ENCODE results near the gene NUDT7.

DNA sequence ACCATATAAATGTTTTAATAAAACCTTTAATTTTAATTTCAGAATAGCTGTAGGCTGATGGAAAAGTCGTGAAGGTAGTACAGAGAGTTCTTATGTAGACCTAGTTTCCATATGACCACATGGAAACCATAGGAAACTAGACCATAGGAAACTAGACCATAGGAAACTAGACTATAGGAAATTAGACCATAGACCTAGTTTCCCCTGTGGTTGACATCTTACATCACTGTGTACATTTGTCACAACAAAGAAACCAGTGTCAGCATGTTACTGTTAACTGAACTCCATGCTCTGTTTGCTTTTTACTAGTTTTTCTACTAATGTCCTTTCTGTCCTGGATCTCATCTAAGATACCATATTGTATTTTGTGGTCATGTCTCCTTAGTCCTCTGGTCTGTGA lies 14.6 kb downstream of the NUDT7 start:
- TF ChIP-seq, protein P1, sequence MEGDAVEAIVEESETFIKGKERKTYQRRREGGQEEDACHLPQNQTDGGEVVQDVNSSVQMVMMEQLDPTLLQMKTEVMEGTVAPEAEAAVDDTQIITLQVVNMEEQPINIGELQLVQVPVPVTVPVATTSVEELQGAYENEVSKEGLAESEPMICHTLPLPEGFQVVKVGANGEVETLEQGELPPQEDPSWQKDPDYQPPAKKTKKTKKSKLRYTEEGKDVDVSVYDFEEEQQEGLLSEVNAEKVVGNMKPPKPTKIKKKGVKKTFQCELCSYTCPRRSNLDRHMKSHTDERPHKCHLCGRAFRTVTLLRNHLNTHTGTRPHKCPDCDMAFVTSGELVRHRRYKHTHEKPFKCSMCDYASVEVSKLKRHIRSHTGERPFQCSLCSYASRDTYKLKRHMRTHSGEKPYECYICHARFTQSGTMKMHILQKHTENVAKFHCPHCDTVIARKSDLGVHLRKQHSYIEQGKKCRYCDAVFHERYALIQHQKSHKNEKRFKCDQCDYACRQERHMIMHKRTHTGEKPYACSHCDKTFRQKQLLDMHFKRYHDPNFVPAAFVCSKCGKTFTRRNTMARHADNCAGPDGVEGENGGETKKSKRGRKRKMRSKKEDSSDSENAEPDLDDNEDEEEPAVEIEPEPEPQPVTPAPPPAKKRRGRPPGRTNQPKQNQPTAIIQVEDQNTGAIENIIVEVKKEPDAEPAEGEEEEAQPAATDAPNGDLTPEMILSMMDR (IDR thresholded peaks at IDR 0.05 in 2 of 3, conservative IDR thresholded peaks at IDR 0.05 in 1 of 3; ENCODE audit: borderline replicate concordance in 1 of 3, insufficient read depth in 1 of 3, low read depth in 2 of 3, low read length in 2 of 3): no peak
- no peak for TF ChIP-seq TCF7L2 (IDR thresholded peaks at IDR 0.05; ENCODE audit: borderline replicate concordance, extremely low read depth, insufficient read depth, insufficient read length)
- no peak for TF ChIP-seq POLR2A (IDR thresholded peaks at IDR 0.05; ENCODE audit: borderline replicate concordance, extremely low read depth, insufficient read depth, insufficient read length)
- TF ChIP-seq JUND (IDR thresholded peaks at IDR 0.05): no peak
